NCI-H2196 treated with DMSO at 0.1 percent for 48 hours (cell line): ENCODE results near the gene CFAP210.
A peak's percentile ranks its signal among the peaks of the same experiment; 100 is the strongest.

Experiments
- DNase-seq: peaks from one replicate; lab custom pipeline; 2025; ENCODE audit not compliant: unreplicated experiment; lab: John Stamatoyannopoulos, UW

CFAP210 gene

DNA sequence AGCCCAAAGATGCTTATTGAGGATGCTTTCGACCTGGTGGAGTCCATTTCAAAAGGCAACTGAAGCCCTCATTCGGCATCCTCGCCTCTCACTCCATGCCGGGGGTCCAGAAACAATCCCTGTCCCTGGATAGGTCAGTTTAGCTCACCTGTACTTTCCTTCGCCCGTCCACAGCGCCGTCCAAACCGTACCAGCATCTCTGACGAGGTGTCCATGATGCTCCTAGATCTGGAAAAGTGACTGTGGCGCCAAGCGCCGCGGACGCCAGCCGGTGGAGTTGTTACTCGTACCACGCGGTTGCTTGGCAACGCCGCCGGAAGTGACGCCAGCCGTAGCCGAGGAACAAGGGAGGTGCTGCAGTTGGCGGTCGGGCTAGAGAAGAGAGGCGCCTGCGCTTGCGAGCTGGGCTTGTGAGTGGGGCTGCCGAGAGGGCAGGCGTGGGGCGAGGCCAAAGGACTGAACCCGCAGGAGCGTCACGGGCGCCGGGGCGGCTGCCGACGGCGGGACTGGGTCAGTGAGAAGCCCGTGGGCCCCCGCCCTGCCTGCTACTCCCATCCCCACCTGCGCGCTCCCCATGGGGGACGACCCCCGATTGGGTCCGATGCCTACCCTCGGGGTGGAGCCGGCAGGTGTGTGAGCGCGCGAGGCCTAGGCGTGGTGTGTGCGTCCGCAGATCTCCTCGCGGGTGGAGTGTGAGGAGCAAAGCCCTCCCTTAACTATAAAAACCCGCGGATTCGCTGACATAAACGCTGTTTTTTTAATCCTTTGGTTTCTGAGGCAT, at the start of gene CFAP210, which contains the start of gene PHOSPHO2:
Gene CFAP210 (minus strand): TSS at position 293 of the 781 bp plus-strand sequence. CDS start 78 bp downstream, at position 215.
Gene PHOSPHO2 (plus strand): TSS at position 357 of the 781 bp plus-strand sequence. CDS start 6,503 bp downstream, outside the sequence.
- peak; percentile 94 for DNase-seq

- DNase-seq: no peak
Observed at GRCh38 chr2:169743549-169743948, 49.3 kb upstream of the CFAP210 start.

- no peak for DNase-seq
Observed at GRCh38 chr2:169739351-169739750, 45.1 kb upstream of the CFAP210 start.

- DNase-seq: no peak
Observed at GRCh38 chr2:169738566-169739229, 44.5 kb upstream of the CFAP210 start.

DNA sequence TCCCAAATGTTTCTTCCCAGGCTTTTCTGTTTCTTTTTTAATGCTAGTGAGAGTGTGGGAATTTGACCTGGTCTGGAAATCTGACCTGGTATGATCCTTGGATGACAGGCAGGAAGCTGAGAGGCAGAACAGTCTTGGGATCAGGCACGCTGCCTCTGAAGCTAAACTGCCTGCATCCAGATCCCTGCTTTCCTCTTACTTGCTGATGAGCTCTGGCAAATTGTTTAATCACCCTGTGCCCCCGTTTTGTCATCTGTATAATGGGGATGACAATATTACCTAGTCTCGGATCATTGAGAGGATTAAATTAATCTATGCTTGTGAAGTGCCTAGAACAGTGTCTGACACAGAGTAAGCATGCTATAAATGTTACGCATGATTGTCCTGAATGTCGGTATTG, 42.7 kb upstream of the CFAP210 start:
- DNase-seq: no peak

DNA sequence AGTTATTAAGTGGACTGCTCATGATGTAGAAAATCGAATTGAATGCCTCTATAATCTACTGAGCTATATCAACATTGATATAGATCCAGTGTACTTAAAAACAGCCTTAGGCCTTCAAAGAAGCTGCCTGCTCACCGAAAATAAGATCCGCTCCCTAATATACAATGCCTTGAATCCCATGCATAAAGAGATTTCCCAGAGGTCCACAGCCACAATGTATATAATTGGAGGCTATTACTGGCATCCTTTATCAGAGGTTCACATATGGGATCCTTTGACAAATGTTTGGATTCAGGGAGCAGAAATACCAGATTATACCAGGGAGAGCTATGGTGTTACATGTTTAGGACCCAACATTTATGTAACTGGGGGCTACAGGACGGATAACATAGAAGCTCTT, 41.4 kb upstream of the CFAP210 start:
- DNase-seq: no peak

DNA sequence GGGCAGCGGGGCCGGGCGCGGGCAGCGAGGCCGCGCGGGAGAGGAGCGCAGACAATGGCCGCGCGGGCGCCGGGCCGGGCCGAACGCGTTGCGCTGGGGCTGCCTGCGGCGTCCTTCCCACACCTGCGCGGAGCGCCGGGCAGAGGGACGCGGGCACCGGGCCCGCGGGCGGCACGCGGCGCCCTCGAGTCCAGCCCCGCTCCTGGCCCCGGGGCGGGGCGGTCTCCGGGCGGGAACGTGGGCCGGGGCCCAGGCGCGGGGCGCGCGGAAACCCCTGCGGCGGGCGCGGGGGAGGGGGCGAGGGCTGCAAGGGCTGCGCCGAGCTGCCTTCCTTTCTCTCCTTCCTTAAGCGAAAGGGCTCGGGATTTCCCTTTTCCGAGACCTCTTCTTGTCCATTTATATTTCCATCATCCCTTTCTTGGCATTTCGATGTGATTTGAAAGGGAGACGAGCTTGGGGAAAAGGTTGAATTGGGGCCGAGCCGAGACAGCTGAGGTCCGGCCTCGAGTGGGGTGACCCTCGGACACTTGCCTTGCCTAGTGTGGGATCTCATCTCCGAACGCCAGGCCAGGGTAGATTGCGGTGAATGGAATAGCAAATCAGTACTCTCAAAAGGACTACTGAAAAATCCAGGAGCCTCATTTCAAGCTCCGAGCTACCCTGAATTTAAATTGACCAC, 40.1 kb upstream of the CFAP210 start:
- no peak for DNase-seq

GRCh38 chr2:169732583-169733358, 38.6 kb upstream of the CFAP210 start:
- no peak for DNase-seq

DNA sequence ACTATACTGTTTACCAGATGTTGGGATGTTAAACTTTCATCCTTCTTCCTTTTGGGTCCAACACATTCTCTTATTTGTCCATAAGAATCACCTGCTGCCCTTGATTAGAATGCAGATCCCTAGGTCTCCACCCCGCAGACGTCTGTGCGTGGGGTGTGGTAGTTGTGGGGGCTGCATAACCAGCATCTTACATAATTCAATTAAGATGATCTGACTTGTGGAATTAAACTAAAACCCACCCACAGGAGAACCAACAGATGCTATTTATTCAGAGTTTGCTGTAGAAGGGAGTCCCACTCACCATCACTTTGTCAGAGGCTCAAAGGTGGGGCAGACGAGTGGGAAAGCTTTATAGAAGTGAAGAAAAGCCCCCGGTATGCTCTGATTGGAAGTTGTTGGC, 37.9 kb upstream of the CFAP210 start:
- DNase-seq: no peak

DNA sequence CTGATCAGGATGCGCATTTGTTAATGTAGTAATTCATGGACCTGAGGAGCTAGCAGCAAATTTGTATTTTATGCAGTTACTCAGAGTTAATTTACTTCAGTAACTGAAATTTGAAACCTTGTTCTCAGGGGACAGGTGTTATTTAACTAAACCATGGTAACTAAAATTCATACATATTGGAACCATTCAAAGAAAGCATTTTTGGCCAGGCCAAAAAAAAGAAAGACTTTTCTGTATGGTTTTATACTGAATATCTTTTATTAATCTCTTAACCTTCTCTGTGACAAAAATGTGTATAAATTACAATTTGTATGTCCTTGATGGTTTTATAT, 35.0 kb upstream of the CFAP210 start:
- no peak for DNase-seq

DNA sequence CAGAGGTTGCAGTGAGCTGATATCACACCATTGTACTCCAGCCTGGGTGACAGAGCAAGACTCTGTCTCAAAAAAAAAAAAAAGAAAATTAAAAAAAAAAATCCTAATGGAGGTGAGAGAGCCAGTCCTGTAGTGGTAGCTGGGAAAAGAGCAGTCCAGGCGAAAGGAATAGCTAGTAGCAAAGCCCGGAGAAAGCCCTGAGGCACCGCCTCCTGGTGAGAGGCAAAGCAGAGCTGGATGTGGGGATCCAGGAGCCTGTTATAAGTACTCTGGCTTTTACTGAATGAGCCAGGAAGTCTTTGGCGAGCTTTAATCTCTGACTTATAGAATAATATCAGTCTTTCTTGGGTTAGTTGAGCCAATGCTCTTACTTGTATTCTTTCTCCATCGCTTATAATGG, 32.9 kb upstream of the CFAP210 start:
- DNase-seq: no peak

DNA sequence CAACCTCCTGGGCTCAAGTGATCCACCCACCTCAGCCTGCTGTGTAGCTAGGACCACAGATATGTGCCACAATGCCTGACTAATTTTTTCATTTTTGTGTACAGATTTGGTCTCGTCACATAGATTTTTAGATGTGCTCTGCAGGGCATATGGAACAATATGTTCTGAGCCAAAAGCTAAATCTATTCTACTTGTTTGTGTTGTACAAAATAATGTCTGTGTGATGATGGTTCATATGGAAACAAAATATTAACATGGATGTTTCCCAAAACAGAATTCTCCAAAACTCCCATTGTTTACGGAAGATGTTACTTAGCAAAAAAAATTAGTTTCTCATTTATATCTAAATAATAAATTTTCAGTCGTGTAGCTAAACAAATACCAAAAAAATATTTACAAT, 26.8 kb upstream of the CFAP210 start:
- DNase-seq: no peak

GRCh38 chr2:169718930-169719504, 24.8 kb upstream of the CFAP210 start:
- DNase-seq: no peak

DNA sequence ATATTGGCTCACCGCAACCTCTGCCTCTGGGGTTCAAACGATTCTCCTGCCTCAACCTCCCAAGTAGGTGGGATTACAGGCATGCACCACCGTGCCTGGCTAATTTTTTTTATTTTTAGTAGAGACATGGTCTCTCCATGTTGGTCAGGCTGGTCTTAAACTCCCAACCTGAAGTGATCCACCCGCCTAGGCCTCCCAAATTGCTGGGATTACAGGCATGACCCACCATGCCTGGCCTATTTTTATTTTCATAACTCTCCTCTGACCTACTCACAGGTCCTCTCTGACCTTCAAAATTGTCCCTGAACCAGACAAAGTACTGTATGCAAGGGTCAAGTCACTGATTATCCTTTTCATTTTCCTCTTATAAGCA, 23.5 kb upstream of the CFAP210 start:
- DNase-seq: no peak

- DNase-seq: no peak
Observed at GRCh38 chr2:169716938-169717690, 22.9 kb upstream of the CFAP210 start.

GRCh38 chr2:169716238-169716886, 22.2 kb upstream of the CFAP210 start:
- no peak for DNase-seq

GRCh38 chr2:169715379-169716237, 21.4 kb upstream of the CFAP210 start:
- no peak for DNase-seq

GRCh38 chr2:169714699-169715098, 20.5 kb upstream of the CFAP210 start:
- no peak for DNase-seq

DNA sequence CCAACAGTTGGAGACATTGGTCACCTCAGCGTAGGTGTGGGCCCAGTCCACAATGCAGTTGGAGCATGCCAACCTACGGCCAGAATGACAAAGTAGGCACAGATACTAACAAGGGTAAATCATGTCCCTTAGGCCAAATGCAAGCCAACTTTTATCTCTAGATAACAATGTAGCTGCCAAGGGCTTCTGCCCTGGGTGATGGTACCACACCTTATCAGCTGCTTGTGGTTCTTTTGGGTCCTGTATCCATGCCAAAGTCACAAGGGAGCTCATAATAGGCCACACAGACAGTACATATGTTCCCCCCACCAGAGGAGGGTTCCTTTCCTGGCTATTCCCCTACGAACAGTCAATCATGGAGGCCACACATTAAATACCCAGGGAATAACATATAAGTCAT, 19.1 kb upstream of the CFAP210 start:
- DNase-seq: no peak
